BJ (cell line): Measurements from ENCODE around the gene ATP12A. TPM values are rescaled to one million over a fixed set of nuclear protein-coding genes. Genes with fewer than 3 reads are reported as not detected.

Experiments
- CTCF ChIA-PET: fragments of 350-600 bp; formaldehyde crosslinking; extraction: SDS; loops from one replicate; lab custom pipeline; 2021; ENCODE audit warnings: antibody characterized with exemption, inconsistent platforms; lab: Yijun Ruan, JAX
- POLR2A ChIA-PET: fragments of 300-600 bp; sonication (Branson Sonifier 250); formaldehyde crosslinking; extraction: SDS; loops from one replicate; lab custom pipeline; 2021; ENCODE audit warnings: antibody characterized with exemption; lab: Charles Lee
- DNase-seq: peaks from one replicate; pipeline ENCODE4 v3.0.0-alpha.2; 2011; ENCODE audit warnings: low read depth
- H3K27me3 ChIP-seq: 2 replicates; pipeline ENCODE4 v1.6.0; 2011; ENCODE audit warnings: low read length; ENCODE audit not compliant: control insufficient read depth, insufficient read depth
- H3K36me3 ChIP-seq: 2 replicates; pipeline ENCODE4 v1.5.1; 2011; ENCODE audit warnings: low read length; ENCODE audit not compliant: control insufficient read depth, insufficient read depth
- H3K4me3 ChIP-seq: 2 replicates; pipeline ENCODE4 v1.5.1; 2011; ENCODE audit warnings: low read depth, mild to moderate bottlenecking, control low read depth, low read length
- polyA plus RNA-seq: library from polyadenylated mRNA; depleted of rRNA; stranded (reverse); fragments of >200 nt; gene quantifications from 2 replicates; pipeline ENCODE4 v1.2.3, GENCODE V29; 2011
- TF ChIP-seq, protein P1 (sequence below): IDR thresholded peaks from 2 replicates; pipeline ENCODE4 v1.5.1; 2011; ENCODE audit warnings: low read depth, mild to moderate bottlenecking, control low read depth, inconsistent platforms, low read length, moderate library complexity; ENCODE audit not compliant: insufficient read depth

Gene ATP12A
- polyA plus RNA-seq, 1 experiment, result not detected

DNA sequence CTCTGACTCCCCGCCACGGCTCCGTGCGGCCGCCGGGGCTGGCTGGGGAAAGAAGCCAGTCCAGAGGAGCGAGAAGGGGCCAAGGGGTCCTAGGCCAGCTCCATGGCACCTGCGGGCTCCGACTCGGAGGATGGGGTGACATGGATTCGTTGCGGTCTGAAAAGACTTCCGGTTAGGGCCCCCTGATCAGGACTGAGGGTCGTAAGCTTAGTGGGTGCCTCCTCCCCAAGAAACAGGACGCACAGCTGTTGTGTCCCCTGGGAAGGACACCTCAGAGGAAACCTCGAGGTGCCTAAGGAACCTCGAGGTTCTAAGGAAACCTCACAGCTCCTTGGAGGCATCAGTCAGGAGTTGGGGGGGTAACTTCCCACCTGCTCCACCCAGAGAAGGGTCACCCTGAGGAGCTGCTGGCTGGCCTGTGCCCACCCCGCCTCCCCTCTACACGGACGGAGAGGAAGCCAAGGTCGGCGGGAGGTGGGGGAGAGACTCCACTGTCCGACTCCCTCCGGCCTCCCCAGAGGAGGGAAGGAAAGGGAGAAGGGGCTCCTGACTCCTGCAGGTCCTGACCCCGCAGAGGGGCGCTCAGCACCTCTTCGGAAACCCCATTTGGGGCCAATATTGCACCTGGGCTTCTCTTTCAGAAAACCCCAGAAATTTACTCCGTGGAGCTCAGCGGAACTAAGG lies 855 bp downstream of the ATP12A start:
- no peak overlapping the region for H3K4me3 ChIP-seq
- no peaks in the 10 kb centered on the region for H3K36me3 ChIP-seq
- TF ChIP-seq, protein P1, sequence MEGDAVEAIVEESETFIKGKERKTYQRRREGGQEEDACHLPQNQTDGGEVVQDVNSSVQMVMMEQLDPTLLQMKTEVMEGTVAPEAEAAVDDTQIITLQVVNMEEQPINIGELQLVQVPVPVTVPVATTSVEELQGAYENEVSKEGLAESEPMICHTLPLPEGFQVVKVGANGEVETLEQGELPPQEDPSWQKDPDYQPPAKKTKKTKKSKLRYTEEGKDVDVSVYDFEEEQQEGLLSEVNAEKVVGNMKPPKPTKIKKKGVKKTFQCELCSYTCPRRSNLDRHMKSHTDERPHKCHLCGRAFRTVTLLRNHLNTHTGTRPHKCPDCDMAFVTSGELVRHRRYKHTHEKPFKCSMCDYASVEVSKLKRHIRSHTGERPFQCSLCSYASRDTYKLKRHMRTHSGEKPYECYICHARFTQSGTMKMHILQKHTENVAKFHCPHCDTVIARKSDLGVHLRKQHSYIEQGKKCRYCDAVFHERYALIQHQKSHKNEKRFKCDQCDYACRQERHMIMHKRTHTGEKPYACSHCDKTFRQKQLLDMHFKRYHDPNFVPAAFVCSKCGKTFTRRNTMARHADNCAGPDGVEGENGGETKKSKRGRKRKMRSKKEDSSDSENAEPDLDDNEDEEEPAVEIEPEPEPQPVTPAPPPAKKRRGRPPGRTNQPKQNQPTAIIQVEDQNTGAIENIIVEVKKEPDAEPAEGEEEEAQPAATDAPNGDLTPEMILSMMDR, result no peak
- CTCF ChIA-PET, result interaction anchor here (0.9 to 2.4 kb wide), 6 partner anchors 9 to 287 kb away, joined by 3 to 6 read pairs (median 4); no protein-coding TSS in a partner anchor
- POLR2A ChIA-PET, result no interaction called here
- H3K27me3 ChIP-seq, result peaks cover 18% of the 10 kb centered on the region
- DNase-seq, result no peak

DNA sequence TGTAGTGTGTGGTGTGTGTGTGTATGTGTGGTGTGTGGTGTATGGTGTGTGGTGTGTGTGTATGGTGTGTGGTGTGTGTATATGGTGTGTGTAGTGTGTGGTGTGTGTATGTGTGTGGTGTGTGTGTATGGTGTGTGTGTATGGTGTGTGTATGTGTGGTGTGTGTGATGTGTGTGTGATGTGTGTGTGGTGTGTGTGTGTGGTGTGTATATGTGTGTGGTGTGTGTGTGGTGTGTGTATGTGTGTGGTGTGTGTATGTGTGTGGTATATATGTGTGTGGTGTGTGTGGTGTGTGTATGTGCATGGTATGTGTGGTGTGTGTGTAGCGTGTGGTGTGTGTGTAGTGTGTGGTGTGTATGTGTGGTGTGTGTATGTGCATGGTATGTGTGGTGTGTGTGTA lies 1.7 kb downstream of the ATP12A start:
- Histone ChIP-seq H3K27me3 (peaks cover 18% of the 10 kb centered on the region), H3K36me3 (no peaks in the 10 kb centered on the region), H3K4me3 (no peak overlapping the region)
- CTCF ChIA-PET, result interaction anchor here (1.2 to 2.4 kb wide), 3 partner anchors 9 to 45 kb away, joined by 3 to 6 read pairs (median 5); no protein-coding TSS in a partner anchor
- no peak for DNase-seq
- POLR2A ChIA-PET, result no interaction called here
- TF ChIP-seq, protein P1, result no peak

- TF ChIP-seq, protein P1, result no peak
- POLR2A ChIA-PET, result no interaction called here
- Histone ChIP-seq H3K4me3 (no peak overlapping the region), H3K36me3 (no peaks in the 10 kb centered on the region), H3K27me3 (peaks cover 14% of the 10 kb centered on the region)
- no peak for DNase-seq
- CTCF ChIA-PET, result interaction anchor here (0.7 to 2.4 kb wide), 5 partner anchors 9 to 45 kb away, joined by 3 to 13 read pairs (median 6); no protein-coding TSS in a partner anchor
Observed at GRCh38 chr13:24682353-24682752, 2.1 kb downstream of the ATP12A start.

GRCh38 chr13:24683351-24683750 lies 3.1 kb downstream of the ATP12A start:
- POLR2A ChIA-PET, result no interaction called here

More at GRCh38 chr13:24683351-24683750, 3.1 kb downstream of the ATP12A start:
- Histone ChIP-seq H3K36me3 (no peaks in the 10 kb centered on the region), H3K27me3 (peaks cover 15% of the 10 kb centered on the region), H3K4me3 (no peak overlapping the region)
- DNase-seq, result no peak
- TF ChIP-seq, protein P1, result no peak
- CTCF ChIA-PET, result interaction anchor here (0.8 to 1.6 kb wide), 5 partner anchors 8 to 36 kb away, joined by 3 to 13 read pairs (median 4); no protein-coding TSS in a partner anchor
